Prostate gland (tissue), 2 donors: ENCODE data around the gene TMX3. TPM values are rescaled to one million over a fixed set of nuclear protein-coding genes. Genes with fewer than 3 reads are reported as not detected.

Source experiments
- DNase-seq: peaks from one replicate; pipeline ENCODE4 v3.0.0-alpha.2; 2019; ENCODE audit warnings: low spot score
- H3K27ac ChIP-seq, 2 donors: fragments of 200-600 bp; sonication (generic); 2 replicates each; pipeline ENCODE4 v1.5.1; 2017 to 2019
- H3K27me3 ChIP-seq: fragments of 200-600 bp; sonication (generic); replicated peaks from 2 replicates; pipeline ENCODE4 v1.5.1; 2019; ENCODE audit not compliant: insufficient read depth
- H3K36me3 ChIP-seq, 2 donors: fragments of 200-600 bp; sonication (generic); 1 replicate in 1 of 2; 2 replicates in 1 of 2; pipeline versions ENCODE4 v1.5.1 to v1.8.1; 2017 to 2019
- H3K4me1 ChIP-seq: fragments of 200-600 bp; sonication (generic); replicated peaks from 2 replicates; pipeline ENCODE4 v1.5.1; 2019
- H3K4me3 ChIP-seq, 2 donors: fragments of 200-600 bp; sonication (generic); 2 replicates each; pipeline ENCODE4 v1.5.1; 2017 to 2019
- H3K9me3 ChIP-seq: fragments of 200-600 bp; sonication (generic); 2 replicates; pipeline ENCODE4 v1.5.1; 2017
- POLR2A ChIP-seq: fragments of 450-650 bp; IDR thresholded peaks from one replicate; pipeline ENCODE4 v1.6.1; 2016; ENCODE audit warnings: antibody characterized with exemption, mild to moderate bottlenecking
- POLR2AphosphoS5 ChIP-seq: sonication (generic); formaldehyde crosslinking; IDR thresholded peaks from one replicate; pipeline ENCODE4 v1.6.1; 2017; ENCODE audit warnings: antibody characterized with exemption
- WGBS: methylation state at CpG from one replicate; pipeline ENCODE4 v1.1.5; 2018; 5-methylcytosine and 5-hydroxymethylcytosine counted together
- intact Hi-C: fragments of 100-400 bp; cut with DNase I; formaldehyde crosslinking; loops from one replicate; pipeline ENCODE4 v1.14.2; 2022
- total RNA-seq, 2 donors: library from RNA; depleted of rRNA; stranded (reverse); fragments of >200 nt; gene quantifications; one replicate each; pipeline ENCODE4 v1.1.0, GENCODE V29; 2016
- TF ChIP-seq, protein P1 (sequence below), 4 experiments: fragments of 200-600 bp in 2 of 4; fragments of 450-650 bp in 2 of 4; sonication (generic) in 2 of 4; IDR thresholded peaks; 1 replicate in 3 of 4; 2 replicates in 1 of 4; pipeline ENCODE4 v1.5.1; 2016 to 2019; ENCODE audit warnings: antibody characterized with exemption in 4 of 4, mild to moderate bottlenecking in 2 of 4, moderate library complexity in 2 of 4

Gene TMX3
- total RNA-seq, 2 donors from 2014 or later = 32.3 to 37.1 TPM

DNA sequence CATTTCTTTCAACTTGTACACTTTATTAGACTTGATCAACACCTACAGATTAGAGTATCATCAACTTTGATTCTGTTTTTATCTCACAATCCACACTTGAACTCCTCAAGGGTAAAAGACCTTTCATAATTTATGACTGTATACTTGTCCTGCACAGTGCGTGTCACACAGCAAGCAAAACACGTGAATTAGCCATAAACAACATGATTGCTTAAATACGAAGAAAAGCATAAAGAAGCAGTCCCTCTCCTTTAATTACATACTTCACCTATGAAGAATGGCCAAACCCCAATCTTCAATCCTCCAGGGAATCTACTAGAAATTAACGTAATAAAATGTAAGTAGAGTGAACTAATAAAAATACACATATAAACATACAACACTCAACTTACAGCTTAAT lies 13.6 kb downstream of the TMX3 start:
- intact Hi-C loops = no loop called here

DNA sequence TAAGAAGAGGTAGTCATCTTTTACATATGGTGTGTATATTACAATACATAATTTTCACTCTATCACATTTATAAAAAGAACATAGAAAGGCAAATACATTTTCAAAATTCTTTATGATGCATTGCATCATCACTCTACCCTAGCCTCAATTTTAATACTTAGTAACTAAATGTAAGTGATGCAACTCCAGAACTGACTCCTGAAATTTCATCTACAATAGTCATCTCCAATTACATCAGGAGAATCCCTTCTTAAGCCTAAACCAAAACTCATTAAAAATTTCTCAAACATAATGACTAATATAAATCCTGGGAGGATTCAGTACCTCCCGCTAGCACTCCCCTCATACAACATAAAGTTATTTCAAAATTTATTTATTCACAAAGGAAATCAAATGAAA lies 15.9 kb downstream of the TMX3 start:
- no peak for DNase-seq
- H3K27ac ChIP-seq = no peak overlapping the region
- no peaks in the 10 kb centered on the region for H3K9me3 ChIP-seq
- no peaks in the 10 kb centered on the region for H3K27me3 ChIP-seq
- H3K36me3 ChIP-seq = peaks cover 0 to 1% of the 10 kb centered on the region in 2 donors
- intact Hi-C loops = no loop called here
- TF ChIP-seq, protein P1, sequence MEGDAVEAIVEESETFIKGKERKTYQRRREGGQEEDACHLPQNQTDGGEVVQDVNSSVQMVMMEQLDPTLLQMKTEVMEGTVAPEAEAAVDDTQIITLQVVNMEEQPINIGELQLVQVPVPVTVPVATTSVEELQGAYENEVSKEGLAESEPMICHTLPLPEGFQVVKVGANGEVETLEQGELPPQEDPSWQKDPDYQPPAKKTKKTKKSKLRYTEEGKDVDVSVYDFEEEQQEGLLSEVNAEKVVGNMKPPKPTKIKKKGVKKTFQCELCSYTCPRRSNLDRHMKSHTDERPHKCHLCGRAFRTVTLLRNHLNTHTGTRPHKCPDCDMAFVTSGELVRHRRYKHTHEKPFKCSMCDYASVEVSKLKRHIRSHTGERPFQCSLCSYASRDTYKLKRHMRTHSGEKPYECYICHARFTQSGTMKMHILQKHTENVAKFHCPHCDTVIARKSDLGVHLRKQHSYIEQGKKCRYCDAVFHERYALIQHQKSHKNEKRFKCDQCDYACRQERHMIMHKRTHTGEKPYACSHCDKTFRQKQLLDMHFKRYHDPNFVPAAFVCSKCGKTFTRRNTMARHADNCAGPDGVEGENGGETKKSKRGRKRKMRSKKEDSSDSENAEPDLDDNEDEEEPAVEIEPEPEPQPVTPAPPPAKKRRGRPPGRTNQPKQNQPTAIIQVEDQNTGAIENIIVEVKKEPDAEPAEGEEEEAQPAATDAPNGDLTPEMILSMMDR (IDR thresholded peaks at IDR 0.05) = no peak
- TF ChIP-seq POLR2A (no peak), POLR2AphosphoS5 (no peak)
- no peaks in the 10 kb centered on the region for H3K4me1 ChIP-seq
- 93% methylated on average over 1 of the region's 1 CpG for WGBS
- H3K4me3 ChIP-seq = no peak overlapping the region

More for the DNA sequence above, 13.6 kb downstream of the TMX3 start:
- H3K4me1 ChIP-seq = no peaks in the 10 kb centered on the region
- WGBS = 89% methylated on average over 4 of the region's 4 CpGs
- no peaks in the 10 kb centered on the region for H3K27me3 ChIP-seq
- no peak overlapping the region for H3K27ac ChIP-seq
- no peaks in the 10 kb centered on the region for H3K9me3 ChIP-seq
- no peak for TF ChIP-seq POLR2A
- no peak for TF ChIP-seq POLR2AphosphoS5
- TF ChIP-seq, protein P1 (IDR thresholded peaks at IDR 0.05) = no peak
- no peaks in the 10 kb centered on the region for H3K36me3 ChIP-seq
- no peak for DNase-seq
- no peak overlapping the region for H3K4me3 ChIP-seq

DNA sequence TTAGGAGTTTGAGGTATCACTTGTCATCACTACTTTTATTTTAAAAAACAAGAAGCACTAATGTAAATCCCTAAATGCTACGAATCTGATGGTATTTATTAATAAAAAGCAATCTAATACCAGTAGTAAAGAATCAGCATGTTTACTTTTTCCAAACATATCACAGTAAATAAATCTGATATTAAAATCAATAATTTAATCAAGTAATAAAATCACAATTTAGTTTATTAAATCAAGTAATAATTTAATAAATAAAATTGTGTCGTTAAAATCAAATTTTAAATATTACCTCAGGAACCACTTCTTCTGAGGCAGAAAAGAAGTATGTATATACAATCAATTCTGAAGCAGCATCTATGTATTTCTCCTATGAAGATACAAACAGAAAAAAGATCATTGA lies 18.0 kb downstream of the TMX3 start:
- Histone ChIP-seq H3K9me3 (no peaks in the 10 kb centered on the region), H3K27me3 (no peaks in the 10 kb centered on the region), H3K27ac (no peak overlapping the region), H3K4me1 (no peaks in the 10 kb centered on the region), H3K36me3 (peaks cover 0 to 4% of the 10 kb centered on the region in 2 donors), H3K4me3 (no peak overlapping the region)
- TF ChIP-seq POLR2A (no peak), POLR2AphosphoS5 (no peak)
- TF ChIP-seq, protein P1 (IDR thresholded peaks at IDR 0.05) = no peak
- WGBS = 97% methylated on average over 2 of the region's 2 CpGs
- no peak for DNase-seq
- intact Hi-C loops = no loop called here

DNA sequence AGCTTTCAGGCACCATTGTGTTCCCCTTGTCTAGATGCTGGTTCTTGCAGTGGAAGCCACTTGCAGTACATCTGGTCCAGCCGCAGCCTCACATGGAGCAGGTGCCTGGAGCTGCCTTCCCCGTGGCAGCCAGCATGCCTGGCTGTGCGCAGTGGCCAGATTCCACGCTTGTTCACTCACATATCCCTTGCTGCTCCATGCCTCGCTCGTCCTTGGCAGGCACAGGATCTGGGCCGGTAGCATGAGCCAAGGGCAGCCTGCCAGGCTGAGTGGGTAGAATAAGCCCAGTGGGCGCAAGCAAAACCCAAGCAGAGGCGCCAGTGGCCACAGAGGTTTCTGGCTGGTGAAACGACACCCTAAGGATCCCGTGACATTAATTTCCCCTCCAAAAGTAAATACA lies 20.6 kb downstream of the TMX3 start:
- Histone ChIP-seq H3K27ac (no peak overlapping the region), H3K4me1 (no peaks in the 10 kb centered on the region), H3K36me3 (peaks cover 0 to 4% of the 10 kb centered on the region in 2 donors), H3K4me3 (no peak overlapping the region), H3K27me3 (no peaks in the 10 kb centered on the region), H3K9me3 (no peaks in the 10 kb centered on the region)
- no peak for DNase-seq
- 92% methylated on average over 9 of the region's 11 CpGs for WGBS
- intact Hi-C loops = no loop called here
- no peak for TF ChIP-seq POLR2AphosphoS5
- TF ChIP-seq, protein P1 (IDR thresholded peaks at IDR 0.05) = no peak
- no peak for TF ChIP-seq POLR2A

DNA sequence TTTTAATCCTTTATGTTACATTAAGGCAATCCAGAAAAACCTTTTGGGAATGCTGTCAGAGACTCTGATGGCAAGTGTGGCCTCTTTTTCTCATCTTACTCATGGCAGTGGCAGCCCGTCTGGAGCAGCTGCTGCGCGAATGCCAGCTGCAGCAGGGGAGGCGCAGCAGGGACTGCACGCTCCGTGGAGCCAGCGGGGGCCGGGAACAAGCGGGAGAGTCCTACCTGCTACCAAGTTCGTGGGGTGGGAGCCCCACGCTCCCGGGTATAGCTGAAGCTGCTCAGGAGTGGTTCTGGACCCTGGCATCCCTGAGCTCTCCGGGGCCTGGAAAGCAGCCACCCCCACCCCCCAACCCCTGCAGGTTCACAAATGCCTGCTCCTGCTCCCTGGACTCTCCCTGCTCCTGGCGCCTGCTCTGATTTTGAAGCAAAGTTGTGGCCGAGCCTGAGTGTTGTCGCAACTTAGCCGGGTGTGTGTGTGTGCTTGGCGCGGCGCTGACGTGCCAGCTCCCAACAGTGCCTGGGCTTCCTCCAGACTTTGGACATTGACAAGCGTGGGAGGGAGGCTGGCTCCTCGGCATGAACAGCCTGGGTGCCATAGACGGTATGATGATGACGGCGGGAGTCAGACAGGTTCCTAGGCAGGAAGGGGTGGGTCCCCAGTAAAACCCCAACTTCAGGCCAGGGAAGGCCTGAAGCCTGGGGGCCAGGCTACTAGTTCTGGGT lies 21.7 kb downstream of the TMX3 start:
- H3K9me3 ChIP-seq = no peaks in the 10 kb centered on the region
- peaks cover 0 to 4% of the 10 kb centered on the region in 2 donors for H3K36me3 ChIP-seq
- H3K4me1 ChIP-seq = no peaks in the 10 kb centered on the region
- H3K4me3 ChIP-seq = no peak overlapping the region
- no peaks in the 10 kb centered on the region for H3K27me3 ChIP-seq
- DNase-seq = no peak
- intact Hi-C loops = no loop called here
- no peak overlapping the region for H3K27ac ChIP-seq
- TF ChIP-seq POLR2A (no peak), POLR2AphosphoS5 (no peak)
- WGBS = 93% methylated on average over 26 of the region's 26 CpGs
